A673 (cell line): ENCODE data around the gene TDP1. TPM values are rescaled to one million over a fixed set of nuclear protein-coding genes. Genes with fewer than 3 reads are reported as not detected.

Experiments used
- BruUV-seq: library from RNA; stranded (reverse); fragments of 400-500 nt; replicated peaks from 2 replicates; lab custom pipeline; 2021; lab: Mats Ljungman, UMichigan
- CTCF ChIA-PET: fragments of 300-600 bp; sonication (Branson Sonifier 250); formaldehyde crosslinking; loops from one replicate; lab custom pipeline; 2022; ENCODE audit warnings: antibody characterized with exemption; lab: Charles Lee
- POLR2A ChIA-PET: fragments of 300-600 bp; sonication (Branson Sonifier 250); formaldehyde crosslinking; loops from one replicate; lab custom pipeline; 2022; ENCODE audit warnings: antibody characterized with exemption; ENCODE audit not compliant: low non-redundant PET; lab: Charles Lee
- DNase-seq: peaks from one replicate; pipeline ENCODE4 v3.0.0-alpha.2; 2015; ENCODE audit warnings: low spot score
- H3K27ac ChIP-seq: fragments of 200-600 bp; sonication (generic); 2 replicates; pipeline ENCODE4 v1.5.1; 2016; ENCODE audit warnings: mixed run types, low read depth, mild to moderate bottlenecking, mixed read lengths, antibody characterized with exemption, low read length; ENCODE audit not compliant: poor library complexity, severe bottlenecking
- H3K27me3 ChIP-seq: fragments of 200-600 bp; sonication (generic); replicated peaks from 2 replicates; pipeline ENCODE4 v1.6.1; 2017; ENCODE audit warnings: mixed run types, low read depth, mild to moderate bottlenecking, mixed read lengths, antibody characterized with exemption, low read length; ENCODE audit not compliant: insufficient read depth, poor library complexity
- H3K36me3 ChIP-seq: fragments of 200-600 bp; sonication (generic); 2 replicates; pipeline ENCODE4 v1.6.1; 2016; ENCODE audit warnings: mixed run types, mild to moderate bottlenecking, mixed read lengths, antibody characterized with exemption, low read length; ENCODE audit not compliant: insufficient read depth, poor library complexity, severe bottlenecking
- H3K4me1 ChIP-seq: fragments of 200-600 bp; sonication (generic); 2 replicates; pipeline ENCODE4 v1.6.1; 2017; ENCODE audit warnings: mixed run types, mild to moderate bottlenecking, mixed read lengths, antibody characterized with exemption, low read length; ENCODE audit not compliant: insufficient read depth, poor library complexity, severe bottlenecking
- H3K4me3 ChIP-seq: fragments of 200-600 bp; sonication (generic); 2 replicates; pipeline ENCODE4 v1.5.1; 2016; ENCODE audit warnings: low read depth, mixed run types, mild to moderate bottlenecking, mixed read lengths, low read length; ENCODE audit not compliant: poor library complexity, severe bottlenecking
- H3K9me3 ChIP-seq: fragments of 200-600 bp; sonication (generic); 2 replicates; pipeline ENCODE4 v1.6.1; 2016; ENCODE audit warnings: mixed run types, low read depth, mild to moderate bottlenecking, mixed read lengths, antibody characterized with exemption, low read length; ENCODE audit not compliant: poor library complexity, severe bottlenecking
- EZH2 ChIP-seq: fragments of 200-600 bp; sonication (generic); IDR thresholded peaks from 2 replicates; pipeline ENCODE4 v1.6.1; 2017; ENCODE audit warnings: borderline replicate concordance, low read depth, mild to moderate bottlenecking, mixed read lengths, antibody characterized with exemption, low read length; ENCODE audit not compliant: poor library complexity, severe bottlenecking
- intact Hi-C: fragments of 100-400 bp; cut with micrococcal nuclease; formaldehyde crosslinking; loops from one replicate; pipeline ENCODE4 v1.10.0; 2022; ENCODE audit not compliant: unreplicated experiment
- total RNA-seq: library from RNA; stranded (reverse); gene quantifications from 2 replicates; pipeline ENCODE4 v1.2.3, GENCODE V29; 2021
- TF ChIP-seq, protein P1 (sequence below): fragments of 300-800, 200-600 bp; sonication (generic); conservative IDR thresholded peaks from 2 replicates; pipeline ENCODE4 v1.5.1; 2017; ENCODE audit warnings: low read depth, mild to moderate bottlenecking, antibody characterized with exemption, low read length, moderate library complexity, mixed read lengths

TDP1 gene
- total RNA-seq, 1 experiment from 2014 or later = 45.6 TPM

- CTCF ChIA-PET = no interaction called here
- no peaks in the 10 kb centered on the region for H3K4me1 ChIP-seq
- intact Hi-C loops = no loop called here
- H3K36me3 ChIP-seq = peaks cover 60% of the 10 kb centered on the region
- no peak for TF ChIP-seq EZH2
- TF ChIP-seq, protein P1, sequence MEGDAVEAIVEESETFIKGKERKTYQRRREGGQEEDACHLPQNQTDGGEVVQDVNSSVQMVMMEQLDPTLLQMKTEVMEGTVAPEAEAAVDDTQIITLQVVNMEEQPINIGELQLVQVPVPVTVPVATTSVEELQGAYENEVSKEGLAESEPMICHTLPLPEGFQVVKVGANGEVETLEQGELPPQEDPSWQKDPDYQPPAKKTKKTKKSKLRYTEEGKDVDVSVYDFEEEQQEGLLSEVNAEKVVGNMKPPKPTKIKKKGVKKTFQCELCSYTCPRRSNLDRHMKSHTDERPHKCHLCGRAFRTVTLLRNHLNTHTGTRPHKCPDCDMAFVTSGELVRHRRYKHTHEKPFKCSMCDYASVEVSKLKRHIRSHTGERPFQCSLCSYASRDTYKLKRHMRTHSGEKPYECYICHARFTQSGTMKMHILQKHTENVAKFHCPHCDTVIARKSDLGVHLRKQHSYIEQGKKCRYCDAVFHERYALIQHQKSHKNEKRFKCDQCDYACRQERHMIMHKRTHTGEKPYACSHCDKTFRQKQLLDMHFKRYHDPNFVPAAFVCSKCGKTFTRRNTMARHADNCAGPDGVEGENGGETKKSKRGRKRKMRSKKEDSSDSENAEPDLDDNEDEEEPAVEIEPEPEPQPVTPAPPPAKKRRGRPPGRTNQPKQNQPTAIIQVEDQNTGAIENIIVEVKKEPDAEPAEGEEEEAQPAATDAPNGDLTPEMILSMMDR = no peak
- no peaks in the 10 kb centered on the region for H3K9me3 ChIP-seq
- no peaks in the 10 kb centered on the region for H3K27me3 ChIP-seq
- DNase-seq = no peak
- POLR2A ChIA-PET = no interaction called here
- no peak overlapping the region for H3K27ac ChIP-seq
- no TSS peak for BruUV-seq
- H3K4me3 ChIP-seq = no peak overlapping the region
These were observed 36.5 kb downstream of the TDP1 start for GRCh38 chr14:89992273-89992672.

- no peaks in the 10 kb centered on the region for H3K9me3 ChIP-seq
- POLR2A ChIA-PET = no interaction called here
- H3K27me3 ChIP-seq = no peaks in the 10 kb centered on the region
- TF ChIP-seq EZH2 = no peak
- TF ChIP-seq, protein P1 = no peak
- H3K4me3 ChIP-seq = no peak overlapping the region
- no peak overlapping the region for H3K27ac ChIP-seq
- CTCF ChIA-PET = no interaction called here
- peaks cover 59% of the 10 kb centered on the region for H3K36me3 ChIP-seq
- intact Hi-C loops = no loop called here
- DNase-seq = no peak
- BruUV-seq = no TSS peak
- no peaks in the 10 kb centered on the region for H3K4me1 ChIP-seq
These were observed 41.2 kb downstream of the TDP1 start for GRCh38 chr14:89996963-89997362.

DNA sequence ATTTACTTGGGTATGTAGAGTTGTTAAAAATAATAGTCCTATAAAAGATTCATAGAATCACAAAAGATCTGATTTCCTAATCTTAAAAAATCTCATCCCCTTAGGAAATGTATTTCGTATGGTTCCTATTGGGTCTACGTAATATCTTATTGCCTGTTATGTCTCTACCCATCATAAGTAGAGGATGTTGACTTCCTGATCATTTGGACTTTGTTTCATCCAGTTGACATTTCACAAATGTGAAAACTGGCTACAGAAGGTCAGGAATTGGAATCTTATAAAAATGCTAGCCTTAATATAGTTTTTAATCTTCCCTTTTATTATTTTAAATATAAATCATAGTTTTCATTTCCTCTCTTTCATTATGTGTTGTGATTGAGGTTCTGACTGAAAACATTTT, 45.2 kb downstream of the TDP1 start:
- Histone ChIP-seq H3K9me3 (no peaks in the 10 kb centered on the region), H3K27ac (no peak overlapping the region), H3K4me3 (no peak overlapping the region), H3K27me3 (no peaks in the 10 kb centered on the region), H3K36me3 (peaks cover 21% of the 10 kb centered on the region), H3K4me1 (no peaks in the 10 kb centered on the region)
- CTCF ChIA-PET = no interaction called here
- intact Hi-C loops = no loop called here
- BruUV-seq = no TSS peak
- TF ChIP-seq, protein P1 = no peak
- no peak for TF ChIP-seq EZH2
- POLR2A ChIA-PET = no interaction called here
- no peak for DNase-seq
